NB4 (cell line): ENCODE data around the gene SLCO4A1.

ENCODE experiments used
- POLR2A ChIP-seq: IDR thresholded peaks from 2 replicates; pipeline ENCODE4 v1.6.1; 2011; ENCODE audit warnings: mild to moderate bottlenecking; ENCODE audit not compliant: insufficient read length; ENCODE audit errors: extremely low read depth
- TF ChIP-seq, protein P1 (sequence below): IDR thresholded peaks from one replicate; pipeline ENCODE4 v1.5.1; 2012; ENCODE audit warnings: low read depth, low read length

DNA sequence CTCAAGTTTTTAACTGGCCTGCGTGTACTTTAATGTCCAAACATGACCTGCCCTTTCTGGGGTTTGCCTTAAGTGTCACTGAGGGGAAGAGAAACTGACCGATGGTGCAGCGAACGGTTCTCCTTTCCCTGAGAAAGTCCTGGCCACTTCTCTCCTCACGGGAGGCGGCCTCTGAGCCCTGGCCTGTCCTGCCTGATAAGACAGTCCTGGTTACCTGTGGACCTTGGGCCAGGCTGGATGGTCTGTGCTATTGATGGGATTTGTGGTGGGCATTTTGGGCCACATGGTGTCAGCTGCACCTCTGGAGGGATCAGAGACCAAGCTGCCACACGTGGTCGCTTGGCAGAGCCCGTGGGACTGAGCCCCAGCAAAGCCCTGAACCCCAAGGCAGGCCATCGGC lies 54.7 kb downstream of the SLCO4A1 start:
- TF ChIP-seq, protein P1, sequence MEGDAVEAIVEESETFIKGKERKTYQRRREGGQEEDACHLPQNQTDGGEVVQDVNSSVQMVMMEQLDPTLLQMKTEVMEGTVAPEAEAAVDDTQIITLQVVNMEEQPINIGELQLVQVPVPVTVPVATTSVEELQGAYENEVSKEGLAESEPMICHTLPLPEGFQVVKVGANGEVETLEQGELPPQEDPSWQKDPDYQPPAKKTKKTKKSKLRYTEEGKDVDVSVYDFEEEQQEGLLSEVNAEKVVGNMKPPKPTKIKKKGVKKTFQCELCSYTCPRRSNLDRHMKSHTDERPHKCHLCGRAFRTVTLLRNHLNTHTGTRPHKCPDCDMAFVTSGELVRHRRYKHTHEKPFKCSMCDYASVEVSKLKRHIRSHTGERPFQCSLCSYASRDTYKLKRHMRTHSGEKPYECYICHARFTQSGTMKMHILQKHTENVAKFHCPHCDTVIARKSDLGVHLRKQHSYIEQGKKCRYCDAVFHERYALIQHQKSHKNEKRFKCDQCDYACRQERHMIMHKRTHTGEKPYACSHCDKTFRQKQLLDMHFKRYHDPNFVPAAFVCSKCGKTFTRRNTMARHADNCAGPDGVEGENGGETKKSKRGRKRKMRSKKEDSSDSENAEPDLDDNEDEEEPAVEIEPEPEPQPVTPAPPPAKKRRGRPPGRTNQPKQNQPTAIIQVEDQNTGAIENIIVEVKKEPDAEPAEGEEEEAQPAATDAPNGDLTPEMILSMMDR = no peak
- no peak for TF ChIP-seq POLR2A
